LHCN-M2 (cell line): ENCODE data around the gene DACT1. TPM values are rescaled to one million over a fixed set of nuclear protein-coding genes. Genes with fewer than 3 reads are reported as not detected.
"Not testable (repeated sequence)": the region's sequence is repeated elsewhere in the genome, so short reads cannot be mapped to it uniquely, and the experiment has no call there.

Experiments used
- DNase-seq: peaks from one replicate; pipeline ENCODE4 v3.0.0-alpha.2; 2012; ENCODE audit warnings: low read depth
- polyA plus RNA-seq: library from polyadenylated mRNA; unstranded; fragments of >200 nt; gene quantifications from one replicate; pipeline ENCODE4 v1.2.1, GENCODE V29; 2012; ENCODE audit warnings: missing spikeins
- total RNA-seq: library from RNA; depleted of rRNA; stranded (reverse); fragments of >200 nt; gene quantifications from 2 replicates; pipeline ENCODE4 v1.2.3, GENCODE V29; 2014; rRNA removed

Gene DACT1, protein sequence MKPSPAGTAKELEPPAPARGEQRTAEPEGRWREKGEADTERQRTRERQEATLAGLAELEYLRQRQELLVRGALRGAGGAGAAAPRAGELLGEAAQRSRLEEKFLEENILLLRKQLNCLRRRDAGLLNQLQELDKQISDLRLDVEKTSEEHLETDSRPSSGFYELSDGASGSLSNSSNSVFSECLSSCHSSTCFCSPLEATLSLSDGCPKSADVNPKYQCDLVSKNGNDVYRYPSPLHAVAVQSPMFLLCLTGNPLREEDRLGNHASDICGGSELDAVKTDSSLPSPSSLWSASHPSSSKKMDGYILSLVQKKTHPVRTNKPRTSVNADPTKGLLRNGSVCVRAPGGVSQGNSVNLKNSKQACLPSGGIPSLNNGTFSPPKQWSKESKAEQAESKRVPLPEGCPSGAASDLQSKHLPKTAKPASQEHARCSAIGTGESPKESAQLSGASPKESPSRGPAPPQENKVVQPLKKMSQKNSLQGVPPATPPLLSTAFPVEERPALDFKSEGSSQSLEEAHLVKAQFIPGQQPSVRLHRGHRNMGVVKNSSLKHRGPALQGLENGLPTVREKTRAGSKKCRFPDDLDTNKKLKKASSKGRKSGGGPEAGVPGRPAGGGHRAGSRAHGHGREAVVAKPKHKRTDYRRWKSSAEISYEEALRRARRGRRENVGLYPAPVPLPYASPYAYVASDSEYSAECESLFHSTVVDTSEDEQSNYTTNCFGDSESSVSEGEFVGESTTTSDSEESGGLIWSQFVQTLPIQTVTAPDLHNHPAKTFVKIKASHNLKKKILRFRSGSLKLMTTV
- 0.90 and 1.5 TPM in 2 replicates for total RNA-seq
- polyA plus RNA-seq = 9.6 TPM

DNA sequence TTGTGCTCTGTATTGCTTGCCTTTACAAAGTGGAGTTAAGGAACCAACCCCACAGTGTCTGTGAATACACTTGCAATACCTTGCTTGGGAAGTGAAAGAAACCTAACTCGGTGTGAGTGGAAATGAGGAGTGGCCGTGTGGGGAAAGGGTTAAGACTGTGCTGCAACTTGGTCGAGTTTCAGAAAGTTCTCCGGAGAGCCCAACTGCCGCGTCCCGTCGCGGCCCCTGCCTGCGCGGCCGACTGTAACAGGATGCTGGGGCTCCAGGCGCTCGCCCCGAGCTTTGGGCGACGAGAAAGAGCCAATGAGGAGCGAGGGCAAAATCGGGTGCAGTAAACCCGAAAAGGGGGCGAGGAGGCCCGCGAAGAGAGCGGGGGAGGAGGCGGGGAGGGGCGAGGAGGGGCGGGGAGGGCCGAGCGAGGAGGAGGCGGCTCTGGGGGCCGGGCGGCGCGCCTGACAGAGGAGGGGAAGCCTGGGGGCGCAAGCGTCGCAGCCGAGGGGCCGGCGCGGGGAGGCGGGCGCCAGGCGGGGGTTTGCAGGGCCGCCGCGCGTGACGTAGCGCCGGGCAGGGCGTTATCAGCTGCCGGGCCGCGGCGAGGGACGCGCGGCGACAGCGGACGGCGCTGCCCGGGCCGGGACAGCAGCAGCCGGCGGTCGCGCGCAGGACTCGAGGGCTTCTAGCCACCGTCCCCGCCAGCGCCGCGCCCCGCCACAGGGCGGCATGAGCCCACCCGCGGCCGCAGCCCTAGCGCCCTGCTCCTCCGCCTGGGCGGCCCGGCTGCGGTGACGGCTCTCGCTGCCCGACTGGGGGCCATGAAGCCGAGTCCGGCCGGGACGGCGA is at the start of gene DACT1:
DACT1 (plus strand) TSS at position 572 of the 840 bp plus-strand sequence; CDS start at position 813, 241 bp downstream.
- DNase-seq = peak; percentile 45

DNA sequence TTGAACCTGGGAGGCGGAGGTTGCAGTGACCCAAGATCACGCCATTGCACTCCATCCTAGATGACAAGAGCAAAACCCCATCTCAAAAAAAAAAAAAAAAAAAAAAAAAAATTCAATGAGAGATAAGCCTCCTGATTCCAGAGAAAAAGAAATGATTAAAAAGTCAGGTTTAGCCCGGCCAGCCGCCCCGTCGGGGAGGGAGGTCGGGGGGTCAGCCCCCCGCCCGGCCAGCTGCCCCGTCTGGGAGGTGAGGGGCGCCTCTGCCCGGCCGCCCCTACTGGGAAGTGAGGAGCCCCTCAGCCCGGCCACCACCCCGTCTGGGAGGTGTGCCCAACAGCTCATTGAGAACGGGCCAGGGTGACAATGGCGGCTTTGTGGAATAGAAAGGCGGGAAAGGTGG is 49.4 kb upstream of the DACT1 start:
- not testable (repeated sequence) for DNase-seq

DNA sequence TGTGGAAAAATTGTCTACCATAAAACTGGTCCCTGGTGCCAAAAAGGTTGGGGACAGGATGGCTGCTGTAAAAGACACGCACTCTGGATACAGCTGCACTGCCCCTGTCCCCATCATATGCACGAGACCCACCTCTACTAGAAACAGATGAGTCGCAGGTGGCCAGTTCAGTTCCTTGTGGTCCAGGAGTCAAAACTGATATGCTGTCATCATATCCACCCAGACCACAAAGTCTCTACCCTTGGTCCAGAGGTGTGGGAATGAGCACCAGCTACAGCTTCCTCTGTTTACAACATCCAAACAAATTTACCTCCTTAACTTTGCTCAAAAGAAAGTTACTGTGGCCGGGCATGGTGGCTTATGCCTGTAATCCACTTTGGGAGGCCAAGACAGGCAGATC is 43.8 kb upstream of the DACT1 start:
- no peak for DNase-seq

DNA sequence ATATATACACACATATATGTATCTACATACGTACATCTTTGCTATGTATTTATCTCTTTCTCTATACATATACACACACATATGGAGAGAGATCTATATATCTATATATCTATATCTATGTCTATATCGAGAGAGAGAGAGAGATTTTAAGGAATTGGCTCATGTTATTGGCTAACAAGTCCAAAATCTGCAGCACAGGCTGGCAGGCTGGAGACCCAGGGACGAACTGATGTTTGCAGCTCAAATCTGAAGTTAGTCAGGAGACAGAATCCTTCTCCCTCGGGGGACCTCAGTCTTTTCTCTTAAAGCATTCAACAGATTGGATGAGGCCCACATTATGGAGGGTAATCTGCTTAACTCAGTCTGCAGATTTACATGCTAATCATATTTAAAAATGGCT is 40.7 kb upstream of the DACT1 start:
- DNase-seq = no peak

DNA sequence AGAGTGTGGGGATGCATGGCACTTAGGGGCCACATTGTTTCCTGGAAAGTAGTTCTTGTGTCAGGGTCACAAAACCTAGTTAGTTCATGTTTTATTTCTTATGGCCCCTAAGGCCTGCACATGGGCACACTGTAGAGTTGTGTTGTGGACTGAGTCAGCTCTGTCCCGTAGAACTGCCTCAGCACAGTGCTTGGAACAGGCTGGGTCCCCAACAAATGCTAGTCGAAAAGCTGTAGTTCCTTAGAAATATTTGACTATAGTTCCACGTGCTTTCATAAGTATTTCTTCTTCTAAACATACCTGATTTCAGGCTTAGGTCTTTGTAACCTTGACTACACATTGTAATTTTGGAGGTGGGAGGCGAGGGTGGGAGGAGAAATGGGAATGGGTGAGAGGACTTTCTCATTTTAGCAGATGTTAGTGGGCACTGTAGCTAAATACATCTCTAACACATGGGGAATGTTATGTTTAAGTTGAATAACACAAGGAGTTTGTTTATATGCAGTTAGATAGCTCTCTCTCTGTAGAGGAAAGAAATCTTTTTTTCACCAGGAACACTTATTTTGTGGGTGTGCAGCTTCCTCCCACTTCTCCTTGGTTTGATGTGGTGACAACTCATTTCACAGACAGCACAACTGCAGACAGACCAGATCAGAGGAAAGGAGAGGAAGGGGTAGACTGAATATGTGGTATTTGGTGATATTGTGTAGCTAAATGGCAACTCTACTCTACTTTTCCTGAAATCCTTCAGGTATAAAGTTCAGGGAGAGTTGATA is 39.5 kb upstream of the DACT1 start:
- DNase-seq = no peak

DNA sequence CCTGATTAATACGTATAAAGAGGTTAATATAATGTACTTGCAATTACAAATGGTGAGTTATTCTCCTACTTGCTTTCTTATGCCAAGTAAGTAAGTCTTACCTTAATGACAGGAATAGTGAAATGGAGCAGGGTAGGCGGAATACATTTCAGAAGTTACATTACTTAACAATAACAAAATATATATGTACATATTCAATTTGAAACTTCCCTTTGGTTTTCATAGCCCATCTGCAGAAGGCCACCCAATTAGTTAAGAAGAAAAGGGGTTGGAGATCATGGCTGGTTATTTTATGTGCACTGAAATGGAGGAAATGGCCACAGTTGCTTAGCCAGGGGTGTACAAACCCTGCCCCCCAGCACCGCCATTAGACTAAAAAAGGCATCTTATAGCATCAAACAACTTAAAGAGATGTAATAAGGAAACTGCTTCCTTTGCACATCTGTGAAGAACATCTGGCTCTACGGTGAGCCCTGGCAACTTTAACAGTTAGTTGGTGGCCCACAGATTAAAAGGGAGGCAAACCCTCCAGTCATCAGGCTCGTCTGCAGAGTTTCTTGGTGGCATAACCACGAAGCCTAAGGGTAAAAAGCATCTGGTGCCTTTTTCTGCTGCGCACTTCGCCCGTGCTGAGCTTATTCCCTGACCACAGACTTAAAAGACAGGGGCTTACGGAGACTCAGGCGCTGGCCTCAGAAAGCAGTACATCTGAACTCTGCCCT is 38.8 kb upstream of the DACT1 start:
- no peak for DNase-seq

DNA sequence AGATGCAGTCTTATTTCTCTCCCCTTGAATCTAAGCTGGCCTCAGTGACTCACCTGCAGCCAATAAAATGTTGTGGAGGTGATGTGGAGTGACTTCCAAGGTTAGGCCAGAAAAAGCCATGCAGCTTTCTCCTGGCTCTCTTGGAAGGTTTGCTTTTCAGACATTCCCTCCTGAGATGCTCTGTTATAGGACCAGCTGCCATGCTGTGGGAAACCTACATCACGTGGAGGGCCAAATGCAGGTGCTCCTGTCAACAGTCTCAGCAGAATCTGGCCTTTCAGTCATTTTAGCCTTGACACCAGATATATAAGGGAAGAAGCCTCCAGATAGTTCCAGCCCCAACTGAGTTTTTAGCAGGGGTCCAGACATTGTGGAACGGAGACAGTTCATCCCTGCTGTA is 38.1 kb upstream of the DACT1 start:
- no peak for DNase-seq

DNA sequence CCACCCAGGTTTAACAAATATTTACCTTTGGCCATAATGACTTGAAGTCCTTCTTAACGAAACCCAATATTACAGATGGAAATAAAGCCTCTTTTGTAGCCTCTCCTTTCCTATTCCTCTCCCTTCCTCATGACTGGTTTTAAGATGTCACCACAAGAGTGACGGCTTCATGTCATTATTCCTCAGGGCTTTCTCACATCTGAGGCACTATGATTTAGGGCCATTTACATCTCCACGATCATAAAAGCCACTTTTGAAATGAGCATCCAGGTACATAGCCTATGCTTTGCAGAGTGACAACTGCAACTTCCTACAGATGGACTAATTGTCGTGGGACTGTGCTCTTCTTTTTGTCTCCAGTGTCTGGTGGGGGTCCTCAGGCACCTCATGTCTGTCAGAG is 32.3 kb upstream of the DACT1 start:
- DNase-seq = no peak

DNA sequence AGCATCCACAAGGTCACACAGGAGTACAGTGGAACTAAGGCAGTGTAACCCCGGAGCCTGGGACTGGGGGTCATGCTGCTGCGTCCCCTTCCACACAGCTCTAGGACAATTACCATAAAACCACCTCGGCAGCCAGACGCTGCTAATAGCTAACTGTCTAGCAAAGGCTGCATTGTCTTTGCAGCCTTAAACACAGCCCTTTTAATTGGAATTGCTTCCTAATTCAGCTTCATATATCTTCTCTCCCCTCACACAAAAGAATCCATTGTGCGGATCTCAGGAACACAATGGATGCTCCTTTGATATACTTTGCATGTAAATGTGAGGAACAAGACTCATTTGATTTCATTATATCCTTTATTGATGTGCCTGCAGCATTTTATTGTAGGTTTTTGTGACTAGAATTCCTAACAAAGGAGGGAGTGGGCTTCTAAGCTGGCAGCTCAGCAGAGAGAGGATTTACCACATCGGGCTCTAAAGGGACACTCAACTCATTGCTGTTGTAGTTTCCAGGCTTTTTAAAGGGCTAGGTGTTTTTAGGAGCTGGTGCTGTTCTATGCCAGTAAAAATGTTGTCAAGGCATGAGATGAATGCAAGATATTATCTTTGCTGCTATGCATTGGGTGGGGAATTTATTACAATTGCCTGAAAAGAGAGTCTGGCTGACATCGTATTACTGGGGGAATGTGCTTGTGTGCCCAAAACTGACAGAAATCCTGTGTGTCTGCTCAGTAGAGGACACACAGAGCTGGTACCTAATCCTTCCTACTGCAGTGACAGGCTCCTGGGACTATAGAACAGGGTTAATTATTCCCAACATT is 30.4 kb upstream of the DACT1 start:
- no peak for DNase-seq

DNA sequence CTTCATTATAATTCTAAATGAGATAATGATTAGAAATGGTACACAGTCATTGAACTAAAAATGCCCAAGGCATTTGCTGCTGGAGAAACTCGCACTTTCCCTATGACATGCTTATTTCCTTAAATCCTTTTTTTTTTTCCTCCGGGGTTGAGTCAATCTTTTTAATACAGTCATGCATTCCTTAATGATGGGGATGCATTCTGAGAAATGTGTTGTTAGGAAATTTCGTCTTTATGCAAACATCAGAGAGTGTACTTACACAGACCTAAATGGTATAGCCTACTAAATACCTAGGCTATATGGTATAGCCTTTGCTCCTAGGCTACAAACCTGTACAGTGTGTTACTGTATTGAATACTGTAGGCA is 29.8 kb upstream of the DACT1 start:
- DNase-seq = peak; percentile 19

DNA sequence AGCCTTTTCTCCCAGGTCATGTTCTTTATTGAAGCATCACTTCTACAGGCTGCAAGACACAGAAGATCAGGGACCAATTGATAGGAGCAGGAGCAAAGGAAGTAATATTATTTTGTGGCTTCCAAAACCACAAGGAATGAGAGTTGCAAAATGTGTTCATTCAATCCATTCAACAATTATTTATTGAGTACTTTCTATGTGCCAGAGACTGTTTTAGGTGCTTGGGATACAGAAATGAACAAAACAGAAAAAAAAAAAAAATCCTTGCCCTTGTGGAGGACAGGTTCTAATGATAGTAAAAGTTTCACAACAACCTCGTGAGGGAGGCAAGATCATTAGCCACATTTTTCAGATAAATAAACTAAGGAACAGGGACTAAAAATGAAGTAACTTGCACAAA is 20.1 kb upstream of the DACT1 start:
- DNase-seq = no peak

DNA sequence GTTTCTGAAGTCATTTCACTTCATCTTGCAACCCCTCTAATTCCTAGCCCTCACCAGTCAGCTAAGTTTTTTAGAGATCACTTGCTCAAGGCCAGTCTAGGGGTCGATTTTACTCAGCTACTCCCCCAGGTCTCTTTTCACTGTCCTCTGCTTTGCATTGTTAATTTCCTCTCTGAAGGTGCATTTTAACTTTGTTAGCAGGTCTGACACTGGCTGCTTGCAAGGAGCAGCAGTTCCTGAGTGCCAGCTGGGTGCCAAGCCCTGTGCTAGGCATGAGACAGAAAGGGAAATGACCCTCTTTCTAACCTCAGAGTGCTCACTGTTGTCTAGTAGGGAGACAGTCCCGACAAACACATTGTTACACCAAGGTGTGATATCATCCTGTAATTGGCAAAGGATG is 17.8 kb upstream of the DACT1 start:
- DNase-seq = no peak

DNA sequence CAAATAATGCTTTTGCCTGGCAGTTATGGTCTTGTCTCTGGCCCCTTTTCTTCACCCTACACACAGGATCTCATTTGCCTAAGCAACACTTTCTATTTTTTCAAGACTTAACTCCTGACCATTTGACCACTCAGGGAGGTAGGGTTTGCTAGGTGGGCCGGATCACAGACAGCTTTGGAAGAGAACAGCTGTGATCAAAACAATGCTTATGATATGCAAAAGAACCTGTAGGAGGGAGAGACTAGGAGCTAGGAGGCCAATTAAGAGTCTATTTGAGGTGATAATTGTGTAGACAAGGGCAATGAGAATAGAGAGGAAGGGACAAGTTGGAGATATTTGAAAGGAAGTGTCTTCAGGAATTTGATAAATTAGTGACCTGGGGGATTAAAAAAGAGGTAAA is 12.3 kb upstream of the DACT1 start:
- DNase-seq = no peak

DNA sequence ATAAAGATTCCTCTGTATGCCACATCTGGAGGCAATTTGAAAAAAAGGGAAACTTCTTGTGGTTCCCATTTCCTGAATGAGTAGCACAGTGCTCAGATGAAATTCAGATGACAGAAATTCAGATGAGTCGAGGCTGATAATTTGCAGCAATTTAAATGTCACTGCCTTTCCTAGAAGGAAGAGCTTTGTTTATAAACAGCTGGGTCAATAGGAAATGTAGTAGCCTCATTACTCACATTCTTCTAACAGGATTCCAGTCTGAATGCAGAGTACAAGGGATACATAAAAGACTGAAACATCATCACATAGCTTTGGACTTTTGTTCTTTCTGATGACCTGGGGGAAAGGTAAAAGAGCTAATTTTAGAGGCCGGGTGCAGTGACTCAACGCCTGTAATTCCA is 11.3 kb upstream of the DACT1 start:
- peak; percentile 57 for DNase-seq

DNA sequence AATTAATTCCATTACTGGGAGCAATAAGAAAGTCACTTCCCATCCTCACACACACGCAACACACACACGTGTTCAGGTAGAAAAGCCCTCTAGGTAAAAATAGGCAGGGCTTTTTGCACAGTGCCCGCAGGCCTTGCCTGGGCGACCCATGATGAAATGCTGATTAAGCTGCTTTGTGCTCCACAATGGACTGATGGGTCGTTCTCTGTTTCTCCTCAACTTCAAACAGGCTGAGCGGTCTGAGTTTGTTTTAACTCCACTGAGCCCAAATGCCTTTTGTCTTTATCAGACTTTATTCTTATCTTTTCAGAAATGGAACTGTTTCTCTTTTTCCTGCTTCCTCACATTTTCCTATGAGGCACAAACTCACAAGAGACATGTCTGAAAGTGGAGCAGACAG is 9.4 kb upstream of the DACT1 start:
- DNase-seq = no peak

DNA sequence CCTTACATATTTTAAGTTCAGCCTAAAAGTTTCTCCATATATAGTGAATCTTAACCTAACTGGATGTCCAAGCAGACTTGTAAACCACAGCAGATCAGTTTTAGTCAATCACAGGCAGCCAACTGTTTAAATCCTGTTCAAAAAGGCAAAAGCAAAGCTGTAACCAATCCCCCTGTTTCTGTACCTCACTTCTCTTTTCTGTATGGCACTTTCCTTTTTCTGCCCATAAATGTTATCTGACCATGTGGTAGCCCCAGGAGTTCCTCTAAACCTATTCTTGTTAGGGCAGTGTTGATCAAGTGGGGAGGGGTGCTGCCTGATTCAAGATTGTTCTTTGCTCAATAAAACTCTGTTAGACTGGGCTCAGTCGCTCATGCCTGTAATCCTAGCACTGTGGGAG is 8.5 kb upstream of the DACT1 start:
- no peak for DNase-seq

DNA sequence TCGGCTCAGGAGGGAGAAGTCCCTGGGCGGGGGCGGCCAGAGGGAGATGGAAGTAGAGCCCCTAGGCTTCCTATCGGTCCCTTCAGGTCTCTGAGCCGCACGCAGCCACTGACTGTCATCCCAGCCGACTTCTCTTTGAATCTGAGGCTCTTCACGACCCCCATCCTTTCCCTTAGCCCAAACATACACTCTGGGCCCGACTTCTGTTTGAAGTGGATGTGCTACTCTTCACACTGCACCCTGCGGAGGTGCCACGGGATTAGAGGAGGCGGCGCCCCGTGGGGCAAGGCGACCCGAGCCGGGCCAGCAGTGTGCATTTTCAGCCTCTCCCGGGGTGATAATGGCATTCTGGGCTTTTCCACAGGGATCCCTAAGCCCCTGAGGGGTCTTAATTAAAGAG is 6.0 kb upstream of the DACT1 start:
- no peak for DNase-seq

DNA sequence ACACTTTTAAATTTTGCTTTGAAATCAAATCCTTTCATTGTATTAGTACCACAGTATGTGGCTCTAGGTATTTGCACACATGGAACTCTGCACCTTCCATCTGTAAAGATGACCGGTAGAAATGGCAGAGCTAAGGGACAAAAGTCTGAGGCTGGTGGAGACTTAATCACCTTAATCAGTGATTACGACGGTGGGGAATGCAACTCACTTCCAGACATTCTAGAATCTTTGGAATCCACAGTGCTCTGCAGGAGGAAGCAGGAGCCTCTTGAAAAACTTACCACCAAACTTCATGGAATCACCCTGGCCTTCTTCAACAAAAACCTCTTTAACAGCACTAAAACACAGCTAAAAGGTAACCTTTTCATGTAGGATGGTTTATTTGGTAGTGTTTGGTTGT is 3.9 kb upstream of the DACT1 start:
- DNase-seq = no peak

DNA sequence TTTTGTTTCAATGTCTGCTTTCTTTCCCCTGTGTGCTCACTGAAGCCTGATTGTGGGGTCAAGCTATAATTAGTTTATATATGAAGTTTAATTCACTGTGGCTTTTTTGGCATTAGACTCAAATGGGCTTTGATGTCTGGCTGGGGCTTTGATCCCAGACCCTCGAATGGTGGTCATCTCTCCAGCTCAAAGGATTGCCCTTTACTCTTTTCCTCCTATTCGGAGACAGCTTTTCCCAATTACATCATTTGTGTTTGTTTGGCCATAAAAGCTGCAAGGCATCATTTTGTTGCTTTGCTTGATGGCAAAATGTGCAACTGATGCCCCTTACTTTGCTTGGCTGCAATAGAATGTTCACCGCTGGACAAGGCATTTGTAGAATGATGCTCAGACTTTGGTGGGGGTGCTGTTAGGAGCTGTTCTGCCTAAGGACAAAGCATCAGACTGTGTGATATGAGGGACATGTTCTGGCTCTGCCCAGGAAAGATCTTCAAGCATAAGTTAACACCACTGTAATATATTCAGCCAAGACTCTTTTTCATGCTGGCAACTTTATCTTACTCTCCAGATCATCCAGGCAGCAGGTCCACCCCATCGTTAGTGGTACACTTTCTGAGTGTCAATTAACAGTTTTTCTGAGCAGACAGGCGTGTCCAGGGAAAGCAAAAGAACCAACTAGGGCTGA is 3.2 kb upstream of the DACT1 start:
- no peak for DNase-seq
